Measurements from ENCODE around the gene NPTXR.
"Not testable (repeated sequence)": the region's sequence is repeated elsewhere in the genome, so short reads cannot be mapped to it uniquely, and the experiment has no call there.

NPTXR gene

GRCh38 chr22:38815842-38816241, 28.0 kb downstream of the NPTXR start:
- no peak overlapping the region for H3K4me3 ChIP-seq (ENCODE audit: low read depth, low read length)
- no peak for TF ChIP-seq CTCF (IDR thresholded peaks at IDR 0.05; ENCODE audit: low read depth, low read length)

GRCh38 chr22:38811241-38811640, 32.6 kb downstream of the NPTXR start:
- no peak for TF ChIP-seq CTCF (IDR thresholded peaks at IDR 0.05; ENCODE audit: low read depth, low read length)
- no peak overlapping the region for H3K4me3 ChIP-seq (ENCODE audit: low read depth, low read length)

- not testable (repeated sequence) for H3K4me3 ChIP-seq (ENCODE audit: low read depth, low read length)
These were observed 38.7 kb downstream of the NPTXR start for GRCh38 chr22:38805041-38805593.

GRCh38 chr22:38802671-38803121, 41.1 kb downstream of the NPTXR start:
- TF ChIP-seq CTCF (IDR thresholded peaks at IDR 0.05; ENCODE audit: low read depth, low read length) = no peak
- H3K4me3 ChIP-seq (ENCODE audit: low read depth, low read length) = no peak overlapping the region

GRCh38 chr22:38799265-38800002, 44.4 kb downstream of the NPTXR start:
- H3K4me3 ChIP-seq (ENCODE audit: low read depth, low read length) = no peak overlapping the region
- TF ChIP-seq CTCF (IDR thresholded peaks at IDR 0.05; ENCODE audit: low read depth, low read length) = no peak

GRCh38 chr22:38798496-38798895, 45.3 kb downstream of the NPTXR start:
- no peak for TF ChIP-seq CTCF (IDR thresholded peaks at IDR 0.05; ENCODE audit: low read depth, low read length)
- no peak overlapping the region for H3K4me3 ChIP-seq (ENCODE audit: low read depth, low read length)

GRCh38 chr22:38796262-38796957, 47.4 kb downstream of the NPTXR start:
- no peak overlapping the region for H3K4me3 ChIP-seq (ENCODE audit: low read depth, low read length)
- TF ChIP-seq CTCF (IDR thresholded peaks at IDR 0.05; ENCODE audit: low read depth, low read length) = no peak
